Activated CD8-positive, alpha-beta T cell treated with anti-CD3 and anti-CD28 coated beads, Interleukin-2, amount 10 ng/mL, durations not matched to agents 7 days and 5 days (primary cell): ENCODE results near the gene CLCC1. TPM values are rescaled to one million over a fixed set of nuclear protein-coding genes. Genes with fewer than 3 reads are reported as not detected.

Experiments used
- ATAC-seq: fragments of 150-1000 bp; cut with Tn5 transposase; one replicate; pipeline ENCODE4 v1.10.0; 2021; ENCODE audit warnings: moderate library complexity
- CTCF ChIA-PET: fragments of 350-600 bp; sonication (Branson Sonifier 250); formaldehyde crosslinking; loops from one replicate; lab custom pipeline; 2021; ENCODE audit warnings: antibody characterized with exemption; lab: Charles Lee
- POLR2A ChIA-PET: fragments of 350-600 bp; sonication (Branson Sonifier 250); formaldehyde crosslinking; loops from one replicate; lab custom pipeline; 2021; ENCODE audit warnings: antibody characterized with exemption; lab: Charles Lee
- DNase-seq: peaks from one replicate; pipeline ENCODE4 v3.0.0-alpha.2; 2020
- H3K27ac Mint-ChIP-seq: one replicate; pipeline ENCODE4 v1.8.0; 2021; ENCODE audit warnings: mild to moderate bottlenecking, mixed read lengths
- H3K27me3 Mint-ChIP-seq: one replicate; pipeline ENCODE4 v1.8.0; 2021; ENCODE audit warnings: low read depth, mixed read lengths
- H3K36me3 Mint-ChIP-seq: one replicate; pipeline ENCODE4 v1.8.0; 2021; ENCODE audit warnings: low read depth, mixed read lengths
- H3K4me1 Mint-ChIP-seq: one replicate; pipeline ENCODE4 v1.8.0; 2021; ENCODE audit warnings: low read depth, mixed read lengths
- H3K4me3 Mint-ChIP-seq: one replicate; pipeline ENCODE4 v1.8.0; 2021; ENCODE audit warnings: mild to moderate bottlenecking, mixed read lengths
- H3K9me3 Mint-ChIP-seq: one replicate; pipeline ENCODE4 v1.8.0; 2022; ENCODE audit warnings: mixed read lengths; ENCODE audit not compliant: insufficient read depth
- total RNA-seq, 2 experiments: library from RNA; stranded (reverse); gene quantifications; one replicate each; pipeline ENCODE4 v1.2.3, GENCODE V29; 2021

The CLCC1 gene
- total RNA-seq, 2 experiments from 2014 or later = 11.8 to 13.7 TPM

DNA sequence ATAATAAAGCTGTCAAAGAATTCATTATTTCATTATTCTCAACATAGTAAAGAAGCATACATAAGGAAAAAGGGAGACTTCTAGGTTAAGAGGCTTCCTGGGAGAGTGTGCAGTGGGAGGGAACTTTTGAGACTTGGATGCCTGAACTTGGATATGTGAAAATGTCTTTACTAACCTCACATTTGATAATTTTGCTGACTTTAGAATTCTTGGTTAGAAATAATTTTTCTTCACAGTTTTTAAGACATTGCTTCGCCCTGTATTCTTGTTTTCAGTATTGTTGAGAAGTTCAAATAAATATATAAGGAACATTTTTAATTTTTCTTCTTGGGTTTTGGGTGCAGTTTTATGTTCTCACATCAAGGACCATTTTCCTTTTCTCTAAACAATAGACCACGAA lies 46.5 kb downstream of the CLCC1 start:
- Mint-ChIP-seq H3K4me3 (no peak overlapping the region), H3K27me3 (no peaks in the 10 kb centered on the region), H3K36me3 (peaks cover 21% of the 10 kb centered on the region), H3K27ac (no peak overlapping the region), H3K4me1 (no peaks in the 10 kb centered on the region), H3K9me3 (no peaks in the 10 kb centered on the region)
- POLR2A ChIA-PET = no interaction called here
- DNase-seq (no peak), ATAC-seq (no peak)
- CTCF ChIA-PET = interaction anchor here (1.7 kb wide), 1 partner anchor 88 kb away, joined by 9 read pairs; no protein-coding TSS in a partner anchor

Other genes starting within 250 kb of the CLCC1 start
- gene STXBP3, start 216.8 kb downstream of the CLCC1 start, total RNA-seq = 10 to 100 TPM; 41.8 to 44.3 TPM
- not detected for gene AKNAD1, start 106.4 kb downstream of the CLCC1 start, total RNA-seq
- 10 to 100 TPM; 40.7 to 44.9 TPM for gene GPSM2, start 86.5 kb downstream of the CLCC1 start, total RNA-seq
- 10 to 100 TPM; 13.1 to 14.8 TPM for gene WDR47, start 78.6 kb upstream of the CLCC1 start, total RNA-seq
- gene TAF13, start 112.5 kb upstream of the CLCC1 start, total RNA-seq = 10 to 100 TPM; 24.5 to 24.6 TPM
- 10 to 100 TPM; 20.8 to 21.2 TPM for gene TMEM167B, start 127.3 kb upstream of the CLCC1 start, total RNA-seq
- gene ELAPOR1, start 150.6 kb upstream of the CLCC1 start, total RNA-seq = 1 to 10 TPM; 1.9 to 2.8 TPM